ENCODE data around the gene TLE3. TPM values are rescaled to one million over a fixed set of nuclear protein-coding genes. Genes with fewer than 3 reads are reported as not detected.

TLE3 gene
- total and polyA plus RNA-seq, 2 of the 4 experiments (the other 2 are of a cell fraction): 6.5 to 16.3 TPM

DNA sequence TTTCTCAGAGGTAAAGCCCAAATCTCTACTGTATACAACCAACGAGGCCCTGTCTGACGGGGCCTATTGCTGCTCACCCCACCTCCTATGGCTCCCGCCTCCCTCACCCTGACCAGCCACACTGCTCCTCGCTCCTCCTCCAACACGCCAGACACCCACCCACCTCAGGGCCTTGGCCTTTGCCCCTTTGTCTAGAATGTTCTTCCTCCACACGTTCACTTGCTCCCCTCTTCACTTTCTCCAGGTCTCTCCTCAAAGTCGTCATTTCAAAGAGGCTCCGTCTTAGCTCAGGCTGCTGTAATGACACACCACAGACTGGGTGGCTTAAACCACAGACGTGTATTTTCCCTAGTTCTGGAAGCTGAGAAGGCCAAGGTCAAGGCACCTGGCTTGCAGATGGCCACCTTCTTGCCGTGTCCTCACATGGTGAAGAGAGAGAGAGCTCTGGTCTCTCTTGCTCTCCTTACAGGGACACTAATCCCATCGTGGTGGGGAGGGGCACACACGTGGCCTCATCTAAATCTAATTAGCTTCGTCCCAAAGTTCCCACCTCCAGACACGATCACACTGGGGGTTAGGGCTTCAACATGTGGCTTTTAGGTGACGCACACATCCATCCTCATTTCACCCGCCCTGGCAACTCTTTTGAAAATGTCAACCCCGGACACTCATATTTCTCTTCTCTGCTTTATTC is 98.2 kb downstream of the TLE3 start:
- no peak overlapping the region for H4K5ac ChIP-seq (ENCODE audit: low read depth, low read length)
- POLR2A ChIA-PET (ENCODE audit: unreplicated experiment): no interaction called here
- no peak overlapping the region for H3K27ac ChIP-seq (ENCODE audit: insufficient read depth, low read length)
- no peak overlapping the region for H2AK9ac ChIP-seq (replicated peaks; ENCODE audit: low read depth, low read length, poor library complexity)
- no peak overlapping the region for H3K4me2 ChIP-seq (ENCODE audit: low read depth, low read length)
- 64% methylated on average over 7 of the region's 17 CpGs; no CpG with 5 or more reads in 1 of the 2 experiments for WGBS, 2 experiments (ENCODE audit: extremely low coverage in 2 of 2, insufficient read length in 1 of 2)
- ATAC-seq (ENCODE audit: low read depth) (no peak), DNase-seq (no peak)
- no peak overlapping the region for H3K9ac ChIP-seq (ENCODE audit: low read depth, low read length)
- no peak overlapping the region for H2AK5ac ChIP-seq (ENCODE audit: low read depth, low read length)
- no peak overlapping the region for H2BK20ac ChIP-seq (ENCODE audit: low read depth, low read length)
- H2AFZ ChIP-seq (replicated peaks; ENCODE audit: low read length, poor library complexity): no peak overlapping the region
- H4K8ac ChIP-seq (ENCODE audit: low read depth in 2 of 2, low read length in 2 of 2): no peak overlapping the region
- no peaks in the 10 kb centered on the region for H3K79me1 ChIP-seq (ENCODE audit: low read depth in 1 of 2, low read length in 2 of 2)
- no peaks in the 10 kb centered on the region for H3K9me1 ChIP-seq (ENCODE audit: insufficient read depth, low read length)
- BruUV-seq (replicated peaks): no TSS peak
- no peak overlapping the region for H3K56ac ChIP-seq (ENCODE audit: extremely low read depth, insufficient read depth, low read length)
- H3K14ac ChIP-seq (replicated peaks; ENCODE audit: low read depth, low read length): no peak overlapping the region
- H3K9me3 ChIP-seq (ENCODE audit: control insufficient read depth, insufficient read depth, low read length): peaks cover 13% of the 10 kb centered on the region
- H3K27me3 ChIP-seq (ENCODE audit: control insufficient read depth, insufficient read depth, low read length): peaks cover 59% of the 10 kb centered on the region
- H3K36me3 ChIP-seq (ENCODE audit: control insufficient read depth, insufficient read depth, low read length): no peaks in the 10 kb centered on the region
- H3K18ac ChIP-seq (ENCODE audit: low read depth, low read length): no peak overlapping the region
- no peak overlapping the region for H3K23ac ChIP-seq (ENCODE audit: low read depth, low read length)
- H2BK120ac ChIP-seq (ENCODE audit: low read depth, low read length): no peak overlapping the region
- no peak overlapping the region for H2BK15ac ChIP-seq (ENCODE audit: low read depth, low read length)
- intact Hi-C loops (cut with micrococcal nuclease): no loop called here
- CTCF ChIA-PET: interaction anchor here (0.6 kb wide), 1 partner anchor 96 kb away, joined by 3 read pairs; no protein-coding TSS in a partner anchor
- H4K91ac ChIP-seq (ENCODE audit: insufficient read depth, low read depth, low read length): no peak overlapping the region
- dilution Hi-C loops (cut with HindIII; ENCODE audit: low sequenced_read_pairs, unreplicated experiment): no loop called here
- H3K4ac ChIP-seq (ENCODE audit: low read depth, low read length): no peak overlapping the region
- in situ Hi-C loops (cut with MboI; ENCODE audit: low sequenced_read_pairs): no loop called here
- H3K4me1 ChIP-seq (ENCODE audit: control insufficient read depth, insufficient read depth, low read length): no peaks in the 10 kb centered on the region
- no peak overlapping the region for H3K4me3 ChIP-seq (ENCODE audit: insufficient read depth, low read depth, low read length)
- TF ChIP-seq MAFK (IDR thresholded peaks at IDR 0.05; ENCODE audit: low read depth, low read length) (no peak), MXI1 (IDR thresholded peaks at IDR 0.05; ENCODE audit: borderline replicate concordance, low read depth, low read length) (no peak), RAD21 (IDR thresholded peaks at IDR 0.05; ENCODE audit: low read length) (no peak), MAZ (IDR thresholded peaks at IDR 0.05; ENCODE audit: borderline replicate concordance, low read depth, low read length) (no peak), CHD1 (IDR thresholded peaks at IDR 0.05; ENCODE audit: low read depth, low read length) (no peak), BHLHE40 (IDR thresholded peaks at IDR 0.05; ENCODE audit: low read depth, low read length) (no peak), NFE2L2 (IDR thresholded peaks at IDR 0.05; ENCODE audit: low read depth, low read length) (no peak)
- TF ChIP-seq, protein P1, sequence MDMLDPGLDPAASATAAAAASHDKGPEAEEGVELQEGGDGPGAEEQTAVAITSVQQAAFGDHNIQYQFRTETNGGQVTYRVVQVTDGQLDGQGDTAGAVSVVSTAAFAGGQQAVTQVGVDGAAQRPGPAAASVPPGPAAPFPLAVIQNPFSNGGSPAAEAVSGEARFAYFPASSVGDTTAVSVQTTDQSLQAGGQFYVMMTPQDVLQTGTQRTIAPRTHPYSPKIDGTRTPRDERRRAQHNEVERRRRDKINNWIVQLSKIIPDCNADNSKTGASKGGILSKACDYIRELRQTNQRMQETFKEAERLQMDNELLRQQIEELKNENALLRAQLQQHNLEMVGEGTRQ (IDR thresholded peaks at IDR 0.05; ENCODE audit: low read depth, low read length): no peak
- H4K20me1 ChIP-seq (ENCODE audit: insufficient read depth, low read length): no peaks in the 10 kb centered on the region
- H2BK5ac ChIP-seq (ENCODE audit: low read depth, low read length, poor library complexity, severe bottlenecking): no peak overlapping the region
